IgD-negative memory B cell (primary cell): ENCODE measurements around the gene CFAP251. TPM values are rescaled to one million over a fixed set of nuclear protein-coding genes. Genes with fewer than 3 reads are reported as not detected.
A peak's percentile ranks its signal among the peaks of the same experiment; 100 is the strongest.
"Not testable (repeated sequence)": the region's sequence is repeated elsewhere in the genome, so short reads cannot be mapped to it uniquely, and the experiment has no call there.

ENCODE experiments used
- H3K27ac Mint-ChIP-seq, 3 donors: one replicate each; pipeline ENCODE4 v1.8.0; 2020 to 2022; ENCODE audit warnings: mild to moderate bottlenecking in 3 of 3, mixed read lengths in 3 of 3, moderate library complexity in 1 of 3
- H3K27me3 Mint-ChIP-seq: one replicate; pipeline ENCODE4 v1.8.0; 2021; ENCODE audit warnings: mixed read lengths
- H3K36me3 Mint-ChIP-seq: one replicate; pipeline ENCODE4 v1.8.0; 2020; ENCODE audit warnings: mild to moderate bottlenecking, mixed read lengths
- H3K4me1 Mint-ChIP-seq, 3 donors: one replicate each; pipeline ENCODE4 v1.8.0; 2020 to 2022; ENCODE audit warnings: mixed read lengths in 3 of 3, mild to moderate bottlenecking in 1 of 3
- H3K4me3 Mint-ChIP-seq, 4 donors: one replicate each; pipeline ENCODE4 v1.8.0; 2020 to 2022; ENCODE audit warnings: mild to moderate bottlenecking in 4 of 4, mixed read lengths in 4 of 4, moderate library complexity in 3 of 4
- H3K9me3 Mint-ChIP-seq, 3 donors: one replicate each; pipeline ENCODE4 v1.8.0; 2020 to 2021; ENCODE audit warnings: mixed read lengths in 3 of 3, mild to moderate bottlenecking in 1 of 3
- polyA plus RNA-seq: library from polyadenylated mRNA; unstranded; fragments of 300-500 nt; fragmentation: Illumina TruSeq; gene quantifications from one replicate; pipeline ENCODE4 v1.2.3, GENCODE V29; 2021

Gene CFAP251
- polyA plus RNA-seq, 1 donor from 2014 or later: not detected

GRCh38 chr12:121926874-121927706 lies 8.7 kb downstream of the CFAP251 start:
- H3K9me3 Mint-ChIP-seq: no peaks in the 10 kb centered on the region
- H3K36me3 Mint-ChIP-seq: no peaks in the 10 kb centered on the region
- H3K27ac Mint-ChIP-seq: peak overlapping the region in 2 of 3 donors; percentile 7 to 33
- peaks cover 2% of the 10 kb centered on the region for H3K27me3 Mint-ChIP-seq
- H3K4me1 Mint-ChIP-seq: peaks cover 7 to 17% (median 16%) of the 10 kb centered on the region in 3 donors
- H3K4me3 Mint-ChIP-seq: peak overlapping the region in 3 of 4 donors; percentile 2 to 55 (median 51)

- Mint-ChIP-seq H3K4me1 (peaks cover 7 to 18% (median 17%) of the 10 kb centered on the region in 3 donors), H3K9me3 (no peaks in the 10 kb centered on the region), H3K36me3 (no peaks in the 10 kb centered on the region), H3K4me3 (no peak overlapping the region), H3K27me3 (peaks cover 4% of the 10 kb centered on the region), H3K27ac (peak overlapping the region in 1 of 3 donors; percentile 7)
Measured at GRCh38 chr12:121927813-121928212, 9.4 kb downstream of the CFAP251 start.

- H3K9me3 Mint-ChIP-seq, H3K27me3 Mint-ChIP-seq, H3K4me3 Mint-ChIP-seq, H3K36me3 Mint-ChIP-seq, H3K27ac Mint-ChIP-seq: not testable (repeated sequence)
- peaks cover 10 to 18% (median 17%) of the 10 kb centered on the region in 3 donors for H3K4me1 Mint-ChIP-seq
Measured at GRCh38 chr12:121929545-121929944, 11.2 kb downstream of the CFAP251 start.

- H3K9me3 Mint-ChIP-seq: no peaks in the 10 kb centered on the region
- no peak overlapping the region for H3K4me3 Mint-ChIP-seq
- peaks cover 4% of the 10 kb centered on the region for H3K27me3 Mint-ChIP-seq
- H3K4me1 Mint-ChIP-seq: peaks cover 10 to 18% (median 17%) of the 10 kb centered on the region in 3 donors
- no peak overlapping the region for H3K27ac Mint-ChIP-seq
- H3K36me3 Mint-ChIP-seq: peaks cover 2% of the 10 kb centered on the region
Measured at GRCh38 chr12:121930862-121931261, 12.5 kb downstream of the CFAP251 start.

GRCh38 chr12:121932176-121932536 lies 13.8 kb downstream of the CFAP251 start:
- H3K4me1 Mint-ChIP-seq: peaks cover 8 to 14% (median 12%) of the 10 kb centered on the region in 3 donors
- H3K4me3 Mint-ChIP-seq: no peak overlapping the region
- no peak overlapping the region for H3K27ac Mint-ChIP-seq

GRCh38 chr12:121932914-121933521 lies 14.6 kb downstream of the CFAP251 start:
- peaks cover 5 to 8% (median 6%) of the 10 kb centered on the region in 3 donors for H3K4me1 Mint-ChIP-seq
- peaks cover 4% of the 10 kb centered on the region for H3K27me3 Mint-ChIP-seq
- H3K36me3 Mint-ChIP-seq: peaks cover 3% of the 10 kb centered on the region
- H3K27ac Mint-ChIP-seq: no peak overlapping the region
- no peak overlapping the region for H3K4me3 Mint-ChIP-seq
- peaks cover 0 to 4% (median 0%) of the 10 kb centered on the region in 3 donors for H3K9me3 Mint-ChIP-seq

More at GRCh38 chr12:121932176-121932536, 13.8 kb downstream of the CFAP251 start:
- Mint-ChIP-seq H3K36me3 (peaks cover 2% of the 10 kb centered on the region), H3K9me3 (peaks cover 0 to 2% (median 0%) of the 10 kb centered on the region in 3 donors), H3K27me3 (peaks cover 4% of the 10 kb centered on the region)

GRCh38 chr12:121933522-121934308 lies 15.3 kb downstream of the CFAP251 start:
- H3K27ac Mint-ChIP-seq: no peak overlapping the region
- H3K27me3 Mint-ChIP-seq: peaks cover 4% of the 10 kb centered on the region
- peaks cover 0 to 4% (median 0%) of the 10 kb centered on the region in 3 donors for H3K9me3 Mint-ChIP-seq
- H3K4me3 Mint-ChIP-seq: no peak overlapping the region
- peaks cover 3% of the 10 kb centered on the region for H3K36me3 Mint-ChIP-seq
- peaks cover 5 to 8% (median 6%) of the 10 kb centered on the region in 3 donors for H3K4me1 Mint-ChIP-seq

- H3K9me3 Mint-ChIP-seq: peaks cover 0 to 4% (median 0%) of the 10 kb centered on the region in 3 donors
- peaks cover 5 to 13% (median 6%) of the 10 kb centered on the region in 3 donors for H3K4me1 Mint-ChIP-seq
- H3K27me3 Mint-ChIP-seq: peaks cover 4% of the 10 kb centered on the region
- H3K27ac Mint-ChIP-seq: no peak overlapping the region
- peaks cover 3% of the 10 kb centered on the region for H3K36me3 Mint-ChIP-seq
- no peak overlapping the region for H3K4me3 Mint-ChIP-seq
Measured at GRCh38 chr12:121934309-121934664, 15.9 kb downstream of the CFAP251 start.

GRCh38 chr12:121937654-121938053 lies 19.3 kb downstream of the CFAP251 start:
- H3K4me1 Mint-ChIP-seq: peaks cover 0 to 7% (median 5%) of the 10 kb centered on the region in 3 donors
- peaks cover under 1% of the 10 kb centered on the region for H3K27me3 Mint-ChIP-seq
- no peak overlapping the region for H3K27ac Mint-ChIP-seq
- peaks cover 3% of the 10 kb centered on the region for H3K36me3 Mint-ChIP-seq
- H3K4me3 Mint-ChIP-seq: no peak overlapping the region
- H3K9me3 Mint-ChIP-seq: peaks cover 0 to 4% (median 0%) of the 10 kb centered on the region in 3 donors

- Mint-ChIP-seq H3K27ac (no peak overlapping the region), H3K4me1 (peaks cover 0 to 7% (median 1%) of the 10 kb centered on the region in 3 donors), H3K9me3 (peaks cover 0 to 4% (median 0%) of the 10 kb centered on the region in 3 donors), H3K4me3 (no peak overlapping the region), H3K36me3 (peaks cover 2% of the 10 kb centered on the region), H3K27me3 (no peaks in the 10 kb centered on the region)
Measured at GRCh38 chr12:121939186-121939585, 20.8 kb downstream of the CFAP251 start.

GRCh38 chr12:121939992-121940766 lies 21.8 kb downstream of the CFAP251 start:
- Mint-ChIP-seq H3K4me3 (no peak overlapping the region), H3K27ac (no peak overlapping the region), H3K9me3 (peaks cover 0 to 4% (median 0%) of the 10 kb centered on the region in 3 donors), H3K4me1 (peaks cover 0 to 7% (median 1%) of the 10 kb centered on the region in 3 donors), H3K36me3 (peaks cover 2% of the 10 kb centered on the region), H3K27me3 (no peaks in the 10 kb centered on the region)

- Mint-ChIP-seq H3K36me3 (peaks cover 2% of the 10 kb centered on the region), H3K27me3 (no peaks in the 10 kb centered on the region), H3K4me1 (peaks cover 0 to 7% (median 1%) of the 10 kb centered on the region in 3 donors), H3K4me3 (no peak overlapping the region), H3K27ac (peak overlapping the region in 1 of 3 donors; percentile 61), H3K9me3 (peaks cover 0 to under 1% (median 0%) of the 10 kb centered on the region in 3 donors)
Measured at GRCh38 chr12:121942145-121942718, 23.8 kb downstream of the CFAP251 start.

GRCh38 chr12:121943926-121944325 lies 25.5 kb downstream of the CFAP251 start:
- Mint-ChIP-seq H3K27ac (no peak overlapping the region), H3K36me3 (no peaks in the 10 kb centered on the region), H3K9me3 (no peaks in the 10 kb centered on the region), H3K27me3 (no peaks in the 10 kb centered on the region), H3K4me3 (no peak overlapping the region), H3K4me1 (peaks cover 0 to 5% (median 0%) of the 10 kb centered on the region in 3 donors)
